Subcutaneous abdominal adipose tissue (tissue), 5 donors: ENCODE results near the gene ELOVL6.
"Not testable (repeated sequence)": the region's sequence is repeated elsewhere in the genome, so short reads cannot be mapped to it uniquely, and the experiment has no call there.

Experiments used
- H3K27ac ChIP-seq: one replicate; pipeline ENCODE4 v1.7.0; 2013; ENCODE audit warnings: low read depth, mild to moderate bottlenecking, inconsistent platforms, low read length, moderate library complexity
- H3K27me3 ChIP-seq, 5 donors: one replicate each; pipeline ENCODE4 v1.7.0; 2013; ENCODE audit warnings: low read length in 5 of 5, inconsistent platforms in 1 of 5; ENCODE audit not compliant: control insufficient read depth in 5 of 5, insufficient read depth in 4 of 5
- H3K36me3 ChIP-seq, 5 donors: one replicate each; pipeline ENCODE4 v1.7.0; 2013; ENCODE audit warnings: low read length in 5 of 5; ENCODE audit not compliant: control insufficient read depth in 5 of 5, insufficient read depth in 5 of 5
- H3K4me1 ChIP-seq, 5 donors: one replicate each; pipeline ENCODE4 v1.7.0; 2013; ENCODE audit warnings: low read length in 5 of 5, mild to moderate bottlenecking in 3 of 5, moderate library complexity in 1 of 5; ENCODE audit not compliant: control insufficient read depth in 5 of 5, insufficient read depth in 5 of 5
- H3K4me3 ChIP-seq, 5 donors: one replicate each; pipeline ENCODE4 v1.7.0; 2013; ENCODE audit warnings: low read length in 5 of 5, low read depth in 1 of 5
- H3K9ac ChIP-seq, 5 donors: one replicate each; pipeline ENCODE4 v1.7.0; 2013; ENCODE audit warnings: low read length in 5 of 5, mild to moderate bottlenecking in 4 of 5, moderate library complexity in 3 of 5
- H3K9me3 ChIP-seq, 5 donors: one replicate each; pipeline ENCODE4 v1.7.0; 2013; ENCODE audit warnings: low read length in 5 of 5; ENCODE audit not compliant: control insufficient read depth in 5 of 5
- donor health status: healthy.
- donor health status: healthy.
- donor health status: healthy.
- donor health status: healthy.
- donor health status: healthy.

The ELOVL6 gene

GRCh38 chr4:110164856-110165255, 33.6 kb downstream of the ELOVL6 start:
- Histone ChIP-seq H3K27me3 (no peaks in the 10 kb centered on the region), H3K4me1 (peaks cover 0 to 19% (median 6%) of the 10 kb centered on the region in 5 donors), H3K9ac (no peak overlapping the region), H3K27ac (peak overlapping the region; percentile 92), H3K9me3 (no peaks in the 10 kb centered on the region), H3K4me3 (no peak overlapping the region), H3K36me3 (no peaks in the 10 kb centered on the region)

GRCh38 chr4:110164251-110164650, 34.2 kb downstream of the ELOVL6 start:
- H3K9me3 ChIP-seq = no peaks in the 10 kb centered on the region
- no peak overlapping the region for H3K9ac ChIP-seq
- H3K4me1 ChIP-seq = peaks cover 0 to 19% (median 6%) of the 10 kb centered on the region in 5 donors
- peak overlapping the region; percentile 92 for H3K27ac ChIP-seq
- H3K27me3 ChIP-seq = no peaks in the 10 kb centered on the region
- H3K36me3 ChIP-seq = no peaks in the 10 kb centered on the region
- H3K4me3 ChIP-seq = no peak overlapping the region

- Histone ChIP-seq H3K36me3 (no peaks in the 10 kb centered on the region), H3K27ac (peak overlapping the region; percentile 92), H3K4me3 (no peak overlapping the region), H3K9ac (no peak overlapping the region), H3K27me3 (no peaks in the 10 kb centered on the region), H3K9me3 (no peaks in the 10 kb centered on the region), H3K4me1 (peaks cover 0 to 19% (median 6%) of the 10 kb centered on the region in 5 donors)
These were observed 34.9 kb downstream of the ELOVL6 start for GRCh38 chr4:110163327-110164069.

DNA sequence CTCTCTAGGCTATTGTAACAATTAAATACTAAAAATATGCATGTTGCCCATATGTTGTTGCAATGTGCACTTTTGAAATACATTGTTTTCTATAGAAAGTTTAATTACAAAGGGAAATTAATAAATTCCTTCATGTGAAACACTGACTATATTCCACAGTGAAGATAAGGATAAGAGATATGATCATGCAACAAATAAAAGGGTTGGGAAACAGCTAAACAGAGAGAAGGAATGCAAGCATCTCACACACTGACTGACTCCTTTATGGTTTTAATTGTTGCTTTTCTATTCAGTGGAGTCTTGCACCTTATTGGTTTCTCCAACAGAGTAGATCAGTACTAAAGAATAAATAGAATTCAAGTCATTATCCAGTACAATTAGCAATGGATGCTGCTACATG, 37.8 kb downstream of the ELOVL6 start:
- Histone ChIP-seq H3K4me1 (peaks cover 0 to 19% (median under 1%) of the 10 kb centered on the region in 5 donors), H3K27ac (no peak overlapping the region), H3K36me3 (no peaks in the 10 kb centered on the region), H3K27me3 (no peaks in the 10 kb centered on the region), H3K9me3 (no peaks in the 10 kb centered on the region), H3K4me3 (no peak overlapping the region), H3K9ac (no peak overlapping the region)

GRCh38 chr4:110159541-110159940, 38.9 kb downstream of the ELOVL6 start:
- Histone ChIP-seq H3K4me1 (peaks cover 0 to 14% (median 0%) of the 10 kb centered on the region in 5 donors), H3K9ac (no peak overlapping the region), H3K4me3 (no peak overlapping the region), H3K27ac (no peak overlapping the region), H3K27me3 (no peaks in the 10 kb centered on the region), H3K36me3 (no peaks in the 10 kb centered on the region), H3K9me3 (no peaks in the 10 kb centered on the region)

DNA sequence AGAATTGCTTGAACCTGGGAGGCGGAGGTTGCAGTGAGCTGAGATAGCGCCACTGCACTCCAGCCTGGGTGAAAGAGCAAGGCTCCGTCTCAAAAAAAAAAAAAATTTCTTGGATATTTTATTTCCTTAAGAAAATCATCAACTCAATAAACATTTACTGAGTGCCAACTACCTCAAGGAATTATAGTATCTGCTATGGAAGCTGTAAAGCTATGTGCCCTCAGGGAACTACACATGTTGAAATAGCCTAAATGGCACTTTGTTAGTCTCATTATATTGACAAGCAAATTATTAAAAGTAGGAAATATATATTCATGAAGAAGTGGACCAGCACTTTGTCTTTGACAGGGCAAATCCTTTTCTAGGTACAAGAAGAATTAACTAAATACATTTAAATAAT, 40.8 kb downstream of the ELOVL6 start:
- H3K9me3 ChIP-seq = no peaks in the 10 kb centered on the region
- no peaks in the 10 kb centered on the region for H3K36me3 ChIP-seq
- no peak overlapping the region for H3K9ac ChIP-seq
- peaks cover 0 to 10% (median 0%) of the 10 kb centered on the region in 5 donors for H3K4me1 ChIP-seq
- no peak overlapping the region for H3K4me3 ChIP-seq
- no peak overlapping the region for H3K27ac ChIP-seq
- no peaks in the 10 kb centered on the region for H3K27me3 ChIP-seq

DNA sequence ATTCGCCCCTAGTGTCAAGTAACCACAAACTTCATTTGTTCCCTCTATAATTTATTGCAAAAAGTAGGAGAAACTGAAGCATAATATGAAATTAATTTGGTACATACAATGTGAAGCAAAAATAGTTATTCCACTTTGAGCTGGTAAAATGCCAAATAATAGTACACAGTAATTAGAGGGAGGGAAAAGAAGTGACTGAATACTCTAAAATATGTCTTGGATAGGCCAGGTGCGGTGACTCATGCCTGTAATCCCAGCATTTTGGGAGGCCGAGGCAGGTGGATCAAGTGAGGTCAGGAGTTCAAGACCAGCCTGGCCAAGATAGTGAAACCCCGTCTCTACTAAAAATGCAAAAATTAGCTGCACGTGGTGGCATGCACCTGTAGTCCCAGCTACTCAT, 41.2 kb downstream of the ELOVL6 start:
- H3K27ac ChIP-seq, H3K36me3 ChIP-seq, H3K4me1 ChIP-seq, H3K27me3 ChIP-seq, H3K9ac ChIP-seq, H3K4me3 ChIP-seq, H3K9me3 ChIP-seq: not testable (repeated sequence)

DNA sequence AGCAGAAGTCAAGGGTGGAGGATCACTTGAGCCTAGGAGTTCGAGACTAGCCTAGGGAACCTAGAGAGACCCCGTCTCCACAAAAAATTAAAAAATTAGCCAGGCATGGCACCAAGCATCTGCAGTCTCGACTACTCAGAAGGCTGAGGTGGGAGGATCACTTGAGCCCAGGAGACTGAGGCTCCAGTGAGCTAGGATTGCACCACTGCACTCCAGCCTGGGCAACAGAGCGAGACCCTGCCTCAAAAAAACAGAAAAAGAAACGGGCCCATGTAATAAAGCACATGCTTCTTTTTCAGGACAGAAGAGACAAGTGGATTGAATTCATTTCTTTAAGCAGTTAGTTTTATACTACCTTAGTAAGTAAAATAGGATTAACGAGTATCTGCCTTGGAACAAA, 42.0 kb downstream of the ELOVL6 start:
- no peak overlapping the region for H3K4me3 ChIP-seq
- H3K27me3 ChIP-seq = no peaks in the 10 kb centered on the region
- peak overlapping the region; percentile 27 for H3K27ac ChIP-seq
- no peak overlapping the region for H3K9ac ChIP-seq
- peaks cover 0 to 10% (median 0%) of the 10 kb centered on the region in 5 donors for H3K4me1 ChIP-seq
- no peaks in the 10 kb centered on the region for H3K36me3 ChIP-seq
- H3K9me3 ChIP-seq = no peaks in the 10 kb centered on the region

DNA sequence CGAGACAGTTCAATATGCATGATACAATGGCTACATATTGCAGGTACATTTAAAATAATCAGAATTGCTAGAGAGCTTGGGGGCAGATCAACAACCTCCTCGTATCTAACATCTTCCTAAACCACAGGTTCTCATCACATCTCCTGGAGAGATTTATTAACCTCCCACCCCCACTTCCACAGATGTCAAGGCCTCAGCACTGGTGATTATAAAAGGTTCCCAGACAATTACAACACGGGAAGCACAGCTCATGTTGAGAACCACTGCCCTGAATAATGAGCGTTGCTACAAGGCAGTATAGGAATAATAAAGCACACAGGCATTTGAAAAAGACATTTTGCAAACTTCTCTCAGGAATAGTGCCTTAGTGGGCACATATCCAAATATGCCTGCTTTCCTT, 42.8 kb downstream of the ELOVL6 start:
- Histone ChIP-seq H3K4me1 (peaks cover 0 to 10% (median 0%) of the 10 kb centered on the region in 5 donors), H3K27ac (peak overlapping the region; percentile 27), H3K4me3 (no peak overlapping the region), H3K36me3 (no peaks in the 10 kb centered on the region), H3K9ac (peak overlapping the region in 1 of 5 donors; percentile 3), H3K9me3 (no peaks in the 10 kb centered on the region), H3K27me3 (no peaks in the 10 kb centered on the region)

DNA sequence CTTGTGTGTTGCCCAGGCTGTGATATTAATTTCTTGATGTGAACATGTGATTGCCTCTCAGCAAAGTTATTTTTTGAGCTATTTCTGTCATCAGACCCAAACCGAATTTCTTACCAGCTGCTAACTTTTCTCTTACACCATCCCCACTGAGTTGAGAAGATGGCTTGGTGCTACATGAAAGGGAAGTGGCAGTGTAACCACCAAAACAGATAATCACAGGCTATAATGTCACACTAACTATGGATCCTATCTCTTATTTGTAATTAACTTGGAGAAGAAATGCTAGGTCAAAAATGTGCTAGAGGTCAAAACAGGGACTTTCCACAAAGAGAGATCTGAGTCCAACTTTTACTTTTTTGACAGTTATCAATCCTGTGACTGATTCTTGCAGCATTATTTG, 43.8 kb downstream of the ELOVL6 start:
- Histone ChIP-seq H3K27me3 (no peaks in the 10 kb centered on the region), H3K27ac (no peak overlapping the region)

More for the DNA sequence above, 43.8 kb downstream of the ELOVL6 start:
- no peaks in the 10 kb centered on the region for H3K9me3 ChIP-seq
- H3K9ac ChIP-seq = no peak overlapping the region
- H3K4me1 ChIP-seq = peaks cover 0 to 10% (median 0%) of the 10 kb centered on the region in 5 donors
- H3K36me3 ChIP-seq = no peaks in the 10 kb centered on the region
- H3K4me3 ChIP-seq = no peak overlapping the region
